Right atrium auricular region (tissue), 2 donors: ENCODE results near the gene SETBP1. TPM values are rescaled to one million over a fixed set of nuclear protein-coding genes. Genes with fewer than 3 reads are reported as not detected.
A peak's percentile ranks its signal among the peaks of the same experiment; 100 is the strongest.

ENCODE experiments used
- DNase-seq: peaks from one replicate; pipeline ENCODE4 v3.0.0-alpha.2; 2019; ENCODE audit warnings: low spot score
- H3K27ac ChIP-seq, 2 donors: fragments of 200-600 bp; sonication (generic); 1 replicate in 1 of 2; 2 replicates in 1 of 2; pipeline ENCODE4 v1.5.1; 2016 to 2019
- H3K27me3 ChIP-seq, 2 donors: fragments of 200-600 bp; sonication (generic); one replicate each; pipeline versions ENCODE4 v1.5.1 to v1.6.0; 2017 to 2019
- H3K36me3 ChIP-seq: fragments of 200-600 bp; sonication (generic); one replicate; pipeline ENCODE4 v1.5.1; 2016
- H3K4me1 ChIP-seq, 2 donors: fragments of 200-600 bp; sonication (generic); one replicate each; pipeline versions ENCODE4 v1.5.1 to v1.6.0; 2017 to 2019
- H3K4me3 ChIP-seq, 2 donors: fragments of 200-600 bp; sonication (generic); 1 replicate in 1 of 2; 2 replicates in 1 of 2; pipeline ENCODE4 v1.5.1; 2017 to 2019; ENCODE audit warnings: mild to moderate bottlenecking in 1 of 2, moderate library complexity in 1 of 2
- H3K9me3 ChIP-seq, 2 donors: fragments of 200-600 bp; sonication (generic); one replicate each; pipeline ENCODE4 v1.5.1; 2019
- CTCF ChIP-seq, 2 donors: fragments of 200-600 bp; sonication (generic); IDR thresholded peaks; one replicate each; pipeline ENCODE4 v1.5.1; 2019; ENCODE audit warnings: antibody characterized with exemption in 2 of 2
- total RNA-seq, 2 donors: library from RNA; depleted of rRNA; stranded (reverse); fragments of >200 nt; gene quantifications; one replicate each; pipeline ENCODE4 v1.1.0, GENCODE V29; 2016

SETBP1 gene
- total RNA-seq, 2 donors from 2014 or later = 7.8 to 13.4 TPM

GRCh38 chr18:44733754-44734465, 53.2 kb downstream of the SETBP1 start:
- Histone ChIP-seq H3K9me3 (no peaks in the 10 kb centered on the region), H3K4me3 (no peak overlapping the region), H3K4me1 (peaks cover 0 to 3% of the 10 kb centered on the region in 2 donors), H3K36me3 (no peaks in the 10 kb centered on the region), H3K27ac (no peak overlapping the region), H3K27me3 (no peaks in the 10 kb centered on the region)
- DNase-seq = no peak
- no peak for TF ChIP-seq CTCF (IDR thresholded peaks at IDR 0.05)

- Histone ChIP-seq H3K27ac (no peak overlapping the region), H3K9me3 (no peaks in the 10 kb centered on the region), H3K4me1 (peaks cover 0 to 3% of the 10 kb centered on the region in 2 donors), H3K27me3 (no peaks in the 10 kb centered on the region), H3K4me3 (no peak overlapping the region), H3K36me3 (no peaks in the 10 kb centered on the region)
- DNase-seq = no peak
- no peak for TF ChIP-seq CTCF (IDR thresholded peaks at IDR 0.05)
These were observed 54.4 kb downstream of the SETBP1 start for GRCh38 chr18:44735096-44735495.

- no peak for DNase-seq
- Histone ChIP-seq H3K36me3 (no peaks in the 10 kb centered on the region), H3K4me1 (peaks cover 0 to 11% of the 10 kb centered on the region in 2 donors), H3K4me3 (no peak overlapping the region), H3K27ac (peak overlapping the region in 1 of 2 donors; percentile 44), H3K27me3 (no peaks in the 10 kb centered on the region), H3K9me3 (no peaks in the 10 kb centered on the region)
- TF ChIP-seq CTCF (IDR thresholded peaks at IDR 0.05) = no peak
These were observed 56.1 kb downstream of the SETBP1 start for GRCh38 chr18:44736664-44737380.

GRCh38 chr18:44737623-44738022, 56.9 kb downstream of the SETBP1 start:
- DNase-seq = peak; percentile 78
- no peak for TF ChIP-seq CTCF (IDR thresholded peaks at IDR 0.05)
- Histone ChIP-seq H3K27me3 (no peaks in the 10 kb centered on the region), H3K9me3 (no peaks in the 10 kb centered on the region), H3K36me3 (no peaks in the 10 kb centered on the region), H3K4me1 (peaks cover 0 to 19% of the 10 kb centered on the region in 2 donors), H3K27ac (peak overlapping the region in 1 of 2 donors; percentile 44), H3K4me3 (no peak overlapping the region)

GRCh38 chr18:44740000-44740399, 59.3 kb downstream of the SETBP1 start:
- Histone ChIP-seq H3K36me3 (no peaks in the 10 kb centered on the region), H3K27ac (no peak overlapping the region), H3K9me3 (no peaks in the 10 kb centered on the region), H3K4me1 (peaks cover 0 to 35% of the 10 kb centered on the region in 2 donors), H3K4me3 (no peak overlapping the region), H3K27me3 (no peaks in the 10 kb centered on the region)
- DNase-seq = no peak
- no peak for TF ChIP-seq CTCF (IDR thresholded peaks at IDR 0.05)
